GM12878 (cell line): ENCODE measurements around the gene CSTA. TPM values are rescaled to one million over a fixed set of nuclear protein-coding genes. Genes with fewer than 3 reads are reported as not detected.

Source experiments
- ATAC-seq: fragments of 200-7000 bp; cut with Tn5 transposase; 3 replicates; pipeline ENCODE4 v1.9.1; 2020; ENCODE audit warnings: mild to moderate bottlenecking, moderate library complexity
- BruUV-seq: library from RNA; stranded (reverse); fragments of 400-500 nt; replicated peaks from 2 replicates; lab custom pipeline; 2021; lab: Mats Ljungman, UMichigan
- CTCF ChIA-PET: fragments of 300-600 bp; sonication (Branson Sonifier 250); formaldehyde crosslinking; extraction: SDS; loops from one replicate; lab custom pipeline; 2021; ENCODE audit warnings: inconsistent platforms; lab: Yijun Ruan, JAX
- POLR2A ChIA-PET: fragments of 350-600 bp; formaldehyde crosslinking; extraction: SDS; loops from one replicate; lab custom pipeline; 2021; ENCODE audit warnings: inconsistent platforms; lab: Charles Lee
- RAD21 ChIA-PET: fragments of 300-600 bp; sonication (Branson Sonifier 250); formaldehyde crosslinking; loops from one replicate; lab custom pipeline; 2023; ENCODE audit warnings: antibody characterized with exemption; ENCODE audit not compliant: unreplicated experiment; lab: Charles Lee
- SMC1A ChIA-PET: fragments of 300-600 bp; sonication (Branson Sonifier 250); formaldehyde crosslinking; loops from one replicate; lab custom pipeline; 2023; ENCODE audit not compliant: unreplicated experiment, uncharacterized antibody; lab: Charles Lee
- DNase-seq: peaks from one replicate; pipeline ENCODE4 v3.0.0-alpha.2; 2011; ENCODE audit warnings: low read depth, low spot score
- FAIRE-seq: peaks from 3 replicates; lab custom pipeline; 2011; peaks lifted over from hg19 to GRCh38; lab: Jason Lieb, UNC
- H2AFZ ChIP-seq: 2 replicates; pipeline ENCODE4 v1.6.0; 2011; ENCODE audit warnings: low read depth, low read length, control low read depth; ENCODE audit not compliant: control insufficient read depth
- H3K27ac ChIP-seq: 2 replicates; pipeline ENCODE4 v1.5.1; 2011; ENCODE audit warnings: control low read depth; ENCODE audit not compliant: control insufficient read depth, insufficient read depth
- H3K27me3 ChIP-seq, 2 experiments: replicated peaks in 1 of 2; 2 replicates each; pipeline versions ENCODE4 v1.6.0 to v1.6.1; 2011; ENCODE audit warnings: low read length in 1 of 2; ENCODE audit not compliant: control insufficient read depth in 2 of 2, insufficient read depth in 2 of 2
- H3K36me3 ChIP-seq, 2 experiments: 2 replicates each; pipeline ENCODE4 v1.5.1; 2011; ENCODE audit warnings: low read length in 1 of 2; ENCODE audit not compliant: control insufficient read depth in 2 of 2, insufficient read depth in 2 of 2
- H3K4me1 ChIP-seq: 2 replicates; pipeline ENCODE4 v1.6.1; 2011; ENCODE audit warnings: mild to moderate bottlenecking, low read length, moderate library complexity, mixed read lengths; ENCODE audit not compliant: control insufficient read depth, insufficient read depth
- H3K4me2 ChIP-seq: 2 replicates; pipeline ENCODE4 v1.6.0; 2011; ENCODE audit warnings: control low read depth; ENCODE audit not compliant: control insufficient read depth, insufficient read depth
- H3K4me3 ChIP-seq: fragments of 200-600 bp; sonication (generic); 2 replicates; pipeline ENCODE4 v1.5.1; 2016
- H3K79me2 ChIP-seq: 2 replicates; pipeline ENCODE4 v1.6.0; 2011; ENCODE audit warnings: low read length; ENCODE audit not compliant: control insufficient read depth, insufficient read depth
- H3K9ac ChIP-seq: 2 replicates; pipeline ENCODE4 v1.8.0; 2011; ENCODE audit warnings: low read length, control low read depth, mixed read lengths; ENCODE audit not compliant: control insufficient read depth, insufficient read depth
- H3K9me3 ChIP-seq: replicated peaks from 3 replicates; pipeline ENCODE4 v1.5.1; 2011; ENCODE audit warnings: mild to moderate bottlenecking, low read length; ENCODE audit not compliant: control insufficient read depth, insufficient read depth
- H4K20me1 ChIP-seq: 2 replicates; pipeline ENCODE4 v1.6.0; 2011; ENCODE audit not compliant: control insufficient read depth, insufficient read depth
- BRCA1 ChIP-seq: IDR thresholded peaks from 2 replicates; pipeline ENCODE4 v1.6.1; 2011; ENCODE audit warnings: low read depth, low read length, improper control_type of control experiment
- CEBPB ChIP-seq, 2 experiments: fragments of 150-350 bp in 1 of 2; IDR thresholded peaks; 2 replicates each; pipeline ENCODE4 v1.6.1; 2012 to 2014; ENCODE audit warnings: low read depth in 2 of 2, low read length in 2 of 2, borderline replicate concordance in 1 of 2, inconsistent platforms in 1 of 2
- CREM ChIP-seq: IDR thresholded peaks from 2 replicates; pipeline ENCODE4 v1.6.1; 2014; ENCODE audit warnings: antibody characterized with exemption, low read depth
- E2F8 ChIP-seq: fragments of 450-650 bp; IDR thresholded peaks from 2 replicates; pipeline ENCODE4 v1.6.1; 2018; ENCODE audit warnings: mild to moderate bottlenecking, low read depth, moderate library complexity; ENCODE audit not compliant: partially characterized antibody
- EP300 ChIP-seq, 2 experiments: fragments of 150-350 bp in 1 of 2; IDR thresholded peaks; 2 replicates each; pipeline ENCODE4 v1.6.1; 2011 to 2012; ENCODE audit warnings: low read depth in 2 of 2, low read length in 2 of 2, borderline replicate concordance in 1 of 2, improper control_type of control experiment in 1 of 2, inconsistent platforms in 1 of 2; ENCODE audit not compliant: control insufficient read depth in 1 of 2
- ETV6 ChIP-seq, 2 experiments: fragments of 450-650 bp in 1 of 2; IDR thresholded peaks in 1 of 2; conservative IDR thresholded peaks in 1 of 2; 2 replicates each; pipeline ENCODE4 v1.6.1; 2014; ENCODE audit warnings: antibody characterized with exemption in 1 of 2, borderline replicate concordance in 1 of 2, low read depth in 1 of 2, mild to moderate bottlenecking in 1 of 2, moderate library complexity in 1 of 2
- EZH2 ChIP-seq: IDR thresholded peaks from 2 replicates; pipeline ENCODE4 v1.6.1; 2012; ENCODE audit warnings: low read depth, mild to moderate bottlenecking, control low read depth, inconsistent platforms, low read length, borderline replicate concordance; ENCODE audit not compliant: control insufficient read depth
- HCFC1 ChIP-seq: fragments of 150-350 bp; IDR thresholded peaks from 2 replicates; pipeline ENCODE4 v1.6.1; 2014; ENCODE audit warnings: low read length
- KAT2A ChIP-seq: conservative IDR thresholded peaks from 2 replicates; pipeline ENCODE4 v1.6.1; 2011; ENCODE audit warnings: low read depth, low read length; ENCODE audit not compliant: control insufficient read depth
- SUZ12 ChIP-seq: fragments of 200-600 bp; sonication (generic); IDR thresholded peaks from one replicate; pipeline ENCODE4 v1.6.1; 2018; ENCODE audit warnings: antibody characterized with exemption, mild to moderate bottlenecking; ENCODE audit not compliant: unreplicated experiment
- ZBTB4 ChIP-seq: fragments of 450-650 bp; formaldehyde crosslinking; IDR thresholded peaks from 2 replicates; pipeline ENCODE4 v1.4.0; 2022; ENCODE audit warnings: mild to moderate bottlenecking, moderate library complexity
- WGBS: methylation state at CpG from one replicate; pipeline ENCODE4 v1.1.6; 2016; ENCODE audit warnings: low lambda C conversion rate; ENCODE audit not compliant: insufficient replicate concordance, insufficient coverage; ENCODE audit errors: missing lambda C conversion rate; 5-methylcytosine and 5-hydroxymethylcytosine counted together
- in situ Hi-C: fragments of 300-500 bp; cut with MboI; formaldehyde crosslinking; loops from 9 replicates; pipeline ENCODE4 v1.14.3; 2018; ENCODE audit warnings: mixed read lengths
- intact Hi-C: fragments of 100-400 bp; cut with micrococcal nuclease; formaldehyde crosslinking; loops from one replicate; pipeline ENCODE4 v1.14.2; 2022; ENCODE audit not compliant: unreplicated experiment
- polyA plus RNA-seq, 11 experiments: library from polyadenylated mRNA; depleted of rRNA in 4 of 11; unstranded in 6 of 11; stranded (reverse) in 5 of 11; fragments of >200 nt; fragmentation: Nextera tagmentation in 4 of 11; fragmentation: Illumina TruSeq in 1 of 11; extraction: Ambion mirVana in 4 of 11; extraction: Trizol in 1 of 11; gene quantifications; 1 replicate in 1 of 11; 2 replicates in 10 of 11; pipeline versions ENCODE4 v1.2.1 to v1.2.3, GENCODE V29; 2011 to 2016; ENCODE audit warnings: inconsistent platforms in 2 of 11, missing spikeins in 2 of 11, low read depth in 1 of 11
- total RNA-seq, 4 experiments: library from RNA; depleted of rRNA in 3 of 4; stranded (reverse); fragments of >200 nt in 3 of 4; fragmentation: Illumina TruSeq in 1 of 4; extraction: Trizol in 1 of 4; gene quantifications; 2 replicates each; pipeline versions ENCODE4 v1.2.1 to v1.2.3, GENCODE V29; 2013 to 2021
- TF ChIP-seq, protein P1 (sequence below): fragments of 150-350 bp; IDR thresholded peaks from 2 replicates; pipeline ENCODE4 v1.6.1; 2016; ENCODE audit warnings: low read depth, low read length

CSTA gene
- total and polyA plus RNA-seq, 10 of the 15 experiments (the other 5 are each of a cell fraction or from before 2014, with no cell fraction given) = 1.8 to 6.7 (median 3.4) TPM

DNA sequence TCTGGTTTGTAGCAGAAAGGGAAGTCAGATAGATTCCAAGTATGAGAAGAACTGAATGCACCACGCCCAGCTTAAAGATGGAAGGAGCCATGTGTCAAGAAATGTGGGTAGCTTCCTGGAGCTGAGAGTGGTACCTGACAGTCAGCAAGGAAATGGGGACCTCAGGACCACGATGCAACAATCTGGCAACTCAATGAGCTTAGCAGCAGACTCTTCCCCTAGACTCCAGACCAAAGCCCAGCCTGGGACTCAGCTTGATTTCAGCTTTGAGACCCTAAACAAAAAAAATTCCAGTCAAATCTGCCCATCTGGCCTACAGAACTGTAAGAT, 33.6 kb downstream of the CSTA start:
- TF ChIP-seq E2F8 = no peak
- no peak for TF ChIP-seq KAT2A
- no peak for TF ChIP-seq CREM
- no peak for TF ChIP-seq CEBPB (IDR thresholded peaks at IDR 0.05; ENCODE audit: borderline replicate concordance in 1 of 2, low read depth in 2 of 2, low read length in 2 of 2)
- TF ChIP-seq, protein P1, sequence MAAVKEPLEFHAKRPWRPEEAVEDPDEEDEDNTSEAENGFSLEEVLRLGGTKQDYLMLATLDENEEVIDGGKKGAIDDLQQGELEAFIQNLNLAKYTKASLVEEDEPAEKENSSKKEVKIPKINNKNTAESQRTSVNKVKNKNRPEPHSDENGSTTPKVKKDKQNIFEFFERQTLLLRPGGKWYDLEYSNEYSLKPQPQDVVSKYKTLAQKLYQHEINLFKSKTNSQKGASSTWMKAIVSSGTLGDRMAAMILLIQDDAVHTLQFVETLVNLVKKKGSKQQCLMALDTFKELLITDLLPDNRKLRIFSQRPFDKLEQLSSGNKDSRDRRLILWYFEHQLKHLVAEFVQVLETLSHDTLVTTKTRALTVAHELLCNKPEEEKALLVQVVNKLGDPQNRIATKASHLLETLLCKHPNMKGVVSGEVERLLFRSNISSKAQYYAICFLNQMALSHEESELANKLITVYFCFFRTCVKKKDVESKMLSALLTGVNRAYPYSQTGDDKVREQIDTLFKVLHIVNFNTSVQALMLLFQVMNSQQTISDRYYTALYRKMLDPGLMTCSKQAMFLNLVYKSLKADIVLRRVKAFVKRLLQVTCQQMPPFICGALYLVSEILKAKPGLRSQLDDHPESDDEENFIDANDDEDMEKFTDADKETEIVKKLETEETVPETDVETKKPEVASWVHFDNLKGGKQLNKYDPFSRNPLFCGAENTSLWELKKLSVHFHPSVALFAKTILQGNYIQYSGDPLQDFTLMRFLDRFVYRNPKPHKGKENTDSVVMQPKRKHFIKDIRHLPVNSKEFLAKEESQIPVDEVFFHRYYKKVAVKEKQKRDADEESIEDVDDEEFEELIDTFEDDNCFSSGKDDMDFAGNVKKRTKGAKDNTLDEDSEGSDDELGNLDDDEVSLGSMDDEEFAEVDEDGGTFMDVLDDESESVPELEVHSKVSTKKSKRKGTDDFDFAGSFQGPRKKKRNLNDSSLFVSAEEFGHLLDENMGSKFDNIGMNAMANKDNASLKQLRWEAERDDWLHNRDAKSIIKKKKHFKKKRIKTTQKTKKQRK = no peak
- TF ChIP-seq ETV6 (conservative IDR thresholded peaks at IDR 0.05 in 1 of 2, IDR thresholded peaks at IDR 0.05 in 1 of 2; ENCODE audit: borderline replicate concordance in 1 of 2, low read depth in 1 of 2) = no peak
- TF ChIP-seq ZBTB4 (CRISPR knock-in tag) = no peak
- TF ChIP-seq EZH2 = no peak
- TF ChIP-seq EP300 (IDR thresholded peaks at IDR 0.05; ENCODE audit: borderline replicate concordance in 1 of 2, control insufficient read depth in 1 of 2, low read depth in 2 of 2, low read length in 2 of 2) = no peak
- TF ChIP-seq SUZ12 = no peak
- no peak for TF ChIP-seq HCFC1
- no peak for TF ChIP-seq BRCA1
- Histone ChIP-seq H3K4me3 (no peak overlapping the region), H3K79me2 (no peaks in the 10 kb centered on the region), H3K27me3 (no peaks in the 10 kb centered on the region), H4K20me1 (no peaks in the 10 kb centered on the region), H3K9ac (no peak overlapping the region), H3K9me3 (no peaks in the 10 kb centered on the region), H2AFZ (no peak overlapping the region), H3K36me3 (peaks cover 0 to 5% of the 10 kb centered on the region in 2 experiments; a peak in 3 of 4 replicates), H3K4me2 (no peak overlapping the region), H3K4me1 (no peaks in the 10 kb centered on the region), H3K27ac (no peak overlapping the region)
- ATAC-seq (no peak), FAIRE-seq (no peak), DNase-seq (no peak)
- ChIA-PET CTCF (interaction anchor here (1.0 to 7.9 kb wide), 4 partner anchors 19 to 256 kb away, joined by 4 to 192 read pairs (median 24); partner anchors contain the start of gene FAM162A), SMC1A (interaction anchor here (0.7 to 7.9 kb wide), 7 partner anchors 26 to 812 kb away, joined by 3 to 191 read pairs (median 3); partner anchors contain the start of genes FAM162A and POLQ), RAD21 (interaction anchor here (1.0 to 7.4 kb wide), 5 partner anchors 9 to 256 kb away, joined by 3 to 114 read pairs (median 3); partner anchors contain the start of gene WDR5B), POLR2A (no interaction called here)
- intact Hi-C loops (no loop called here), in situ Hi-C loops (loop anchor here (5.0 to 10.0 kb wide), 2 partner anchors 256 to 814 kb away; partner anchors contain the start of gene POLQ)
- WGBS = 100% methylated on average over 2 of the region's 2 CpGs
- BruUV-seq = no TSS peak
